Measurements from ENCODE around the gene CPZ.
"Not testable (repeated sequence)": the region's sequence is repeated elsewhere in the genome, so short reads cannot be mapped to it uniquely, and the experiment has no call there.

Gene CPZ

GRCh38 chr4:8613421-8614364 is 21.1 kb downstream of the CPZ start:
- DNase-seq = no peak

- no peak for DNase-seq
These were observed 22.0 kb downstream of the CPZ start for GRCh38 chr4:8614365-8615193.

DNA sequence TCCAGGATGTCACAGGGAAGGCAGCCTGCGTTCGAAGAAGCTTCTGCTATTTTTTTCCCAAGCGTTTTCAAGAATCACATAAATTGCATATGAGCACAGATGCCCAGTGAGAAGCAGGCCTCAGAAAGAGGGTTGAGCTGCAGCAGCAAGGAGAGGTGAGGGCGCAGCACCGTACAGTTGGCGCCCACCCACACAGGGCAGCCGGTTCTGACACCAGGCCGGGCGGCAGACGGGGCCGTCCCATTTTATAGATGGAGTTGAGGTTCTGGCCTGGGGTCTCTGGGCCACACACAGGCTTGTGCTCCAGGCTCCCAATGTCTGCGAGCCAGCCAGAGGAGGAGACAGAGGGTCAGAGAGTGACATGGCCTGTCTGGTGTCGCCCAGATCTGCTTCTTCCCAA is 22.8 kb downstream of the CPZ start:
- no peak for DNase-seq

- no peak for DNase-seq
These were observed 23.6 kb downstream of the CPZ start for GRCh38 chr4:8615921-8616787.

DNA sequence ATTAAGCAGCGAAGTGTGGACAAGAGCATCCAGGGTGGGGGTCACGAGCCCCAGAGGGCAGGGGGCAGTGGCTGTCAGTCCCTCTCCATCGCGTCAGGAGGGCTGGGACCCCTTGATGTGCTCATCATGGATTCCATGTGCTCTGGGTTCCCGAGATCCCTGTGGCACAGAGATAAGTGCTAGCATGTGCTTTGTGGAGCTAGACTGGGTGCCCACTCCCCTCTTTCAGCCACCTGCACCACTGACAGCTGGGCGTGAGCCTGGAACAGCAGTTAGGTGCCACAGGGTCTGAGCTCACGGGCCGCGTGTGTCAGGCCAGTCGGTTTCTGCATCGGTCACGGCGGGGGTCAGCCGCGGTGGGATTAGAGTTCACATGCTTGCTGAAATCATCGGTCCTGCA is 24.3 kb downstream of the CPZ start:
- no peak for DNase-seq

GRCh38 chr4:8617486-8618040 is 25.0 kb downstream of the CPZ start:
- no peak for DNase-seq

- no peak for DNase-seq
These were observed 25.9 kb downstream of the CPZ start for GRCh38 chr4:8618421-8618820.

DNA sequence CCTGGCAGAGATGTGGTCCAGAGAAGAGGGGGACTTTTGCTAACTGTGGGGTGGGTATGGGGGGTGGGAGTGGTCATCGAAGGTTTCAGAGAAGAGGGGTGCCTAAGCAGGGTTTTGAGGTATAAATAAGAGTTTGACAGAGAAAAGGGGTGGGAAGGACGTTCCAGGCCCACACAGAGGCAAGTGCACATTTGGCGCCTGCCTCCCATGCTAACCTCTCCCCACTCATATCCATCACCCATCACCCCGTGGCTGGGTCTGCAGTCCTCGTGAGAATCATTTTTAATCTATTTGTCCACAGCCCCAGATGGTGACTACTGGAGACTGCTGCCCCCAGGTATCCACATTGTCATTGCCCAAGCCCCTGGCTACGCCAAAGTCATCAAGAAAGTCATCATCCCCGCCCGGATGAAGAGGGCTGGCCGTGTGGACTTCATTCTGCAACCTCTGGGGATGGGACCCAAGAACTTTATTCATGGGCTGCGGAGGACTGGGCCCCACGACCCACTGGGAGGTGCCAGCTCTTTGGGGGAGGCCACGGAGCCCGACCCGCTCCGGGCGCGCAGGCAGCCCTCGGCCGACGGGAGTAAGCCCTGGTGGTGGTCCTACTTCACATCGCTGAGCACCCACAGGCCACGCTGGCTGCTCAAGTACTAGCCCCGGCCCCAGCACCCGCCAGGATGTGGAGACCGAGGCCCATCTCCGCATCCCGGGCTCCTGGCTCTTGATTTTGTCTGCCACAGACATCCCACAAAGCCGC is 26.6 kb downstream of the CPZ start:
- no peak for DNase-seq

DNA sequence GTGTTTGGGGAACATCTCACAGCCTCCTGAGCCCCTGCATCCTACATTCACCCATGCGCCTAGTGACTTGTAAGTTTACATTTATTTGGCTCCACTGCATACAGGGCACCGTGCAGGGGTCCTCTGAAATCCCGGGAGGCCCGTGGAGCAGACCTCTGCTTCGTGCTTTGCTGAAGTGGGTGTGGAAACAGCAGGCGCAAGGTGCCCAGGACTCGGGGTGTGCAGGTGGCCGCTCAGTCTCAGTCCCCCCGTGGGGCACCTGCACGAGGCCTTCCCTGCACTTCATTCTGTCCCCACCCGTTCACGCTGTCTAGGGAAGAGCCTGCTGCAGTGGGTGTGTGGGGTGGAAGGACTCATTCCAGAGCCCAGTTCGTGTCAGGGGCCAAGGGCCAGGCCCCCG is 28.6 kb downstream of the CPZ start:
- not testable (repeated sequence) for DNase-seq

DNA sequence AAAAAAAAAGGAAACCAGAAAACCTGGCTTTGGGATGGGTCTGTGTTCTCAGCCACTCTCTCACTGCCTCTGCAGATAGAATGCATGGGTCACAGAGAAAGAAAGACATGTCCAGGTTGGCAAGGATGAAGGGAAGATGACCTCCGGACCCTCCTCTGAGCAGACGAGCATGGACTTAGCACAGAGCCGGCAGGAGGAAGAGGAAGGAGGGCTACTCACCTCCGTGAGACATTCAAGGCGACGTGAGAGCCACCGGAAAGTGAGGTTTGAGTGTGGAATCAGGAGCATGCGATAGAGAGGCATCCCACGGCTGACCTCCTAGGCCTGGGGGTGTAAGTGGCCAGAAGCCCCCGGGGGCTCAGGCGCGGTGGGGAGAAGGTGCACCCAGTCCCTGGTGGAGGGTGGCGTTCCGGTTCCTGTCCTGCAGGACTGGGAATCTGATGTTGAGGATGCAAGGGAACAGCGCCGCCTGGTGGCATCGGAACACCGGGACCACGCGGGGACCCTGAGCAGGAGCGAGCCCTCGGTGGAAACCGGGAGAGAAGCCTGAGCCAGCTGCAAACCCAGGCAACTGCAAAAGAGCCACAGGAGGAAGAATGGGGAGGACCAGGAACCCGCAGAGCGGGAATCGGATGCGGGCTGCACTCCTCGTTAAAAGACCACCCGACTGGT is 32.2 kb downstream of the CPZ start:
- not testable (repeated sequence) for DNase-seq

- not testable (repeated sequence) for DNase-seq
These were observed 37.8 kb downstream of the CPZ start for GRCh38 chr4:8630240-8630905.

- DNase-seq = not testable (repeated sequence)
These were observed 39.3 kb downstream of the CPZ start for GRCh38 chr4:8631896-8632295.

GRCh38 chr4:8634773-8635172 is 42.2 kb downstream of the CPZ start:
- DNase-seq = not testable (repeated sequence)

GRCh38 chr4:8635897-8636554 is 43.5 kb downstream of the CPZ start:
- DNase-seq = not testable (repeated sequence)

GRCh38 chr4:8637456-8637984 is 45.0 kb downstream of the CPZ start:
- no peak for DNase-seq

- no peak for DNase-seq
These were observed 46.5 kb downstream of the CPZ start for GRCh38 chr4:8639021-8639420.

DNA sequence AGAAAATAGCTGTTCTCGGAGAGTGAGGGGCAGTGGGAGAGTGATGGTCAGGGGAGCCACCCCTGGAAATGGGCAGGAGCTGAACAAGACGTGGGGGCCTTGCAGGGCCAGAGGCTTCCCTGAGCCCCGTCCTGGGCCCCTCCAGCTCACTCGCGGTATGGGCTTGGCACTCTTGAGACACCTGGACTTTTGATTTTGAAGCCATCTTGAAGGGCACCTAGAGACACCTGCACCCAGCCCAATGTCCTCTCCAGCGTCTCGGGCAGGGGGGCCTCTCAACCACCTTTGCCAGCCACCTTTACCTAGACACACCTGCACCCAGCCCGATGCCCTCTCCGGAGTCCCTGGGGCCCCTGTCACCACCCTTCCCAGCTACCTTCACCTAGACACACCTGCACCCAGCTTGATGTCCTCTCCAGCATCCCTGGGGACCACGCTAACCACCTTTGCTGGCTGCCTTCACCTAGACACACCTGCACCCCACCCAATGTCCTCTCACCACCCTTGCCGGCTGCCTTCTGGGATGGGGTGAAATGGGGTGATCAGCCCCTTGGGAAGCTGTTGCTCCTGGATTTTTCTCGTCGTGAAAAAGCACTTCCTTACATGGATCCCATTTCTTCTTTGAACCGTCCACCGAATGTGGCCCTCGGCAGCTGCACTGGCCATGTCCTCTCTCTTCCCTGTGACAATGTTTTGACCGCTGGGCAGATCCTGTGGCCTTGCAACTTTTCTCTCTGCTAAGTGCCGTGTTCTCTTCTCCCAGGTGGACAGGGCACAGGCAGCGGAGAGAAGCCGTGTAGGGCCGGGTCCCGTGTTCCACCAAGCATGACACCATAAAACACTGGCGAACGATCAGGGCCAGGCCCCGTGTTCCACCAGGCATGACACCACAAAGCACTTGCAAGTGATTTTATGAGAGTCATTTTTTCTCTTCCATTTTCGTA is 47.5 kb downstream of the CPZ start:
- no peak for DNase-seq

DNA sequence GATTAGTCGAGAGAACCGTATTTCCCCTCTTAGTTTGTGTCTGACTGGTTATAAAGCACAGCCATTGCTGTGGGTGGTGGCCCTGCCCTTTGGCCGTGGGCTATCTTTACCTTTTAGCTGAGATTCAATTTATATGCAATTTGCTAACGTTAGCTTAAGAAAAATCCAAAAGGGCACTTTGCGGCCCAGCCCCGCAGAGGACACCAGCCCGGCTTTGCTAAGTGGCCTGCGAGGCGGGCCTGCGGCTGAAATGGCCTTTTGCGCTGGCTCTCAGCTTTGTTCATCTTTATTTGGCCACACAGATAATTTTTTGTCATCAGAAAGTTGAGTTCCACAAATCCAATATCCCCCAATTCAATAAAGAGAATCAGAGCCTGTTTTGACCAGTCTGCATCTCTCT is 48.3 kb downstream of the CPZ start:
- DNase-seq = no peak

- DNase-seq = no peak
These were observed 48.7 kb downstream of the CPZ start for GRCh38 chr4:8641256-8641655.

Measured in NCI-H187 treated with DMSO at 0.1 percent for 48 hours (cell line).